IgD-negative memory B cell (primary cell): ENCODE data around the gene RNF26. TPM values are rescaled to one million over a fixed set of nuclear protein-coding genes. Genes with fewer than 3 reads are reported as not detected.

Experiments
- H3K27ac Mint-ChIP-seq, 3 donors: one replicate each; pipeline ENCODE4 v1.8.0; 2020 to 2022; ENCODE audit warnings: mild to moderate bottlenecking in 3 of 3, mixed read lengths in 3 of 3, moderate library complexity in 1 of 3
- H3K27me3 Mint-ChIP-seq: one replicate; pipeline ENCODE4 v1.8.0; 2021; ENCODE audit warnings: mixed read lengths
- H3K36me3 Mint-ChIP-seq: one replicate; pipeline ENCODE4 v1.8.0; 2020; ENCODE audit warnings: mild to moderate bottlenecking, mixed read lengths
- H3K4me1 Mint-ChIP-seq, 3 donors: one replicate each; pipeline ENCODE4 v1.8.0; 2020 to 2022; ENCODE audit warnings: mixed read lengths in 3 of 3, mild to moderate bottlenecking in 1 of 3
- H3K4me3 Mint-ChIP-seq, 4 donors: one replicate each; pipeline ENCODE4 v1.8.0; 2020 to 2022; ENCODE audit warnings: mild to moderate bottlenecking in 4 of 4, mixed read lengths in 4 of 4, moderate library complexity in 3 of 4
- H3K9me3 Mint-ChIP-seq, 3 donors: one replicate each; pipeline ENCODE4 v1.8.0; 2020 to 2021; ENCODE audit warnings: mixed read lengths in 3 of 3, mild to moderate bottlenecking in 1 of 3
- polyA plus RNA-seq: library from polyadenylated mRNA; unstranded; fragments of 300-500 nt; fragmentation: Illumina TruSeq; gene quantifications from one replicate; pipeline ENCODE4 v1.2.3, GENCODE V29; 2021

RNF26 gene
- polyA plus RNA-seq, 1 donor from 2014 or later: 41.1 TPM

- no peaks in the 10 kb centered on the region for H3K9me3 Mint-ChIP-seq
- peak overlapping the region in 1 of 4 donors; percentile 91 for H3K4me3 Mint-ChIP-seq
- H3K4me1 Mint-ChIP-seq: peaks cover 11 to 22% (median 18%) of the 10 kb centered on the region in 3 donors
- no peak overlapping the region for H3K27ac Mint-ChIP-seq
- peaks cover 17% of the 10 kb centered on the region for H3K27me3 Mint-ChIP-seq
- H3K36me3 Mint-ChIP-seq: no peaks in the 10 kb centered on the region
Measured at GRCh38 chr11:119320240-119320775, 14.0 kb upstream of the RNF26 start.

GRCh38 chr11:119320776-119321524 is 13.4 kb upstream of the RNF26 start:
- H3K4me1 Mint-ChIP-seq: peaks cover 11 to 22% (median 15%) of the 10 kb centered on the region in 3 donors
- peak overlapping the region in 1 of 3 donors; percentile 66 for H3K27ac Mint-ChIP-seq
- peaks cover 12% of the 10 kb centered on the region for H3K27me3 Mint-ChIP-seq
- H3K36me3 Mint-ChIP-seq: no peaks in the 10 kb centered on the region
- H3K4me3 Mint-ChIP-seq: peak overlapping the region; percentile 14 to 95 (median 88)
- no peaks in the 10 kb centered on the region for H3K9me3 Mint-ChIP-seq

GRCh38 chr11:119322360-119322739 is 12.0 kb upstream of the RNF26 start:
- H3K27me3 Mint-ChIP-seq: peaks cover 7% of the 10 kb centered on the region
- no peak overlapping the region for H3K27ac Mint-ChIP-seq
- peak overlapping the region; percentile 14 to 92 (median 72) for H3K4me3 Mint-ChIP-seq
- no peaks in the 10 kb centered on the region for H3K9me3 Mint-ChIP-seq
- peaks cover 11 to 20% (median 15%) of the 10 kb centered on the region in 3 donors for H3K4me1 Mint-ChIP-seq
- H3K36me3 Mint-ChIP-seq: no peaks in the 10 kb centered on the region

GRCh38 chr11:119322921-119323531 is 11.3 kb upstream of the RNF26 start:
- peak overlapping the region in 1 of 3 donors; percentile 1 for H3K27ac Mint-ChIP-seq
- H3K9me3 Mint-ChIP-seq: no peaks in the 10 kb centered on the region
- H3K36me3 Mint-ChIP-seq: no peaks in the 10 kb centered on the region
- peaks cover 11 to 20% (median 13%) of the 10 kb centered on the region in 3 donors for H3K4me1 Mint-ChIP-seq
- H3K4me3 Mint-ChIP-seq: peak overlapping the region in 1 of 4 donors; percentile 21
- H3K27me3 Mint-ChIP-seq: peaks cover 2% of the 10 kb centered on the region

GRCh38 chr11:119323532-119324033 is 10.7 kb upstream of the RNF26 start:
- H3K4me3 Mint-ChIP-seq: peak overlapping the region in 1 of 4 donors; percentile 21
- no peaks in the 10 kb centered on the region for H3K9me3 Mint-ChIP-seq
- H3K27ac Mint-ChIP-seq: peak overlapping the region; percentile 1 to 68 (median 23)
- H3K4me1 Mint-ChIP-seq: peaks cover 9 to 19% (median 12%) of the 10 kb centered on the region in 3 donors
- peaks cover 4% of the 10 kb centered on the region for H3K27me3 Mint-ChIP-seq
- H3K36me3 Mint-ChIP-seq: no peaks in the 10 kb centered on the region

GRCh38 chr11:119324189-119324588 is 10.1 kb upstream of the RNF26 start:
- peaks cover 4 to 14% (median 8%) of the 10 kb centered on the region in 3 donors for H3K4me1 Mint-ChIP-seq
- no peak overlapping the region for H3K4me3 Mint-ChIP-seq
- peaks cover 4% of the 10 kb centered on the region for H3K27me3 Mint-ChIP-seq
- no peaks in the 10 kb centered on the region for H3K9me3 Mint-ChIP-seq
- H3K27ac Mint-ChIP-seq: peak overlapping the region in 1 of 3 donors; percentile 23
- no peaks in the 10 kb centered on the region for H3K36me3 Mint-ChIP-seq

- peaks cover 2 to 14% (median 7%) of the 10 kb centered on the region in 3 donors for H3K4me1 Mint-ChIP-seq
- no peak overlapping the region for H3K27ac Mint-ChIP-seq
- no peak overlapping the region for H3K4me3 Mint-ChIP-seq
Measured at GRCh38 chr11:119329320-119329719, 5.0 kb upstream of the RNF26 start.

GRCh38 chr11:119330237-119330636 is 4.1 kb upstream of the RNF26 start:
- peaks cover 3 to 16% (median 8%) of the 10 kb centered on the region in 3 donors for H3K4me1 Mint-ChIP-seq
- no peaks in the 10 kb centered on the region for H3K9me3 Mint-ChIP-seq
- peaks cover 3% of the 10 kb centered on the region for H3K36me3 Mint-ChIP-seq
- H3K27ac Mint-ChIP-seq: no peak overlapping the region
- no peak overlapping the region for H3K4me3 Mint-ChIP-seq
- peaks cover 9% of the 10 kb centered on the region for H3K27me3 Mint-ChIP-seq

More at GRCh38 chr11:119329320-119329719, 5.0 kb upstream of the RNF26 start:
- H3K36me3 Mint-ChIP-seq: peaks cover 3% of the 10 kb centered on the region
- H3K27me3 Mint-ChIP-seq: peaks cover 9% of the 10 kb centered on the region
- no peaks in the 10 kb centered on the region for H3K9me3 Mint-ChIP-seq

GRCh38 chr11:119332111-119332765 is 2.1 kb upstream of the RNF26 start:
- Mint-ChIP-seq H3K9me3 (no peaks in the 10 kb centered on the region), H3K27ac (peak overlapping the region in 1 of 3 donors; percentile 86), H3K4me1 (peaks cover 5 to 16% (median 12%) of the 10 kb centered on the region in 3 donors), H3K27me3 (peaks cover 9% of the 10 kb centered on the region), H3K4me3 (peak overlapping the region in 1 of 4 donors; percentile 93), H3K36me3 (peaks cover 6% of the 10 kb centered on the region)

GRCh38 chr11:119335091-119335654 is 846 bp downstream of the RNF26 start:
- Mint-ChIP-seq H3K27ac (peak overlapping the region; percentile 84 to 96 (median 86)), H3K4me3 (peak overlapping the region; percentile 93 to 99 (median 95)), H3K27me3 (peaks cover 18% of the 10 kb centered on the region), H3K36me3 (peaks cover 10% of the 10 kb centered on the region), H3K9me3 (peaks cover 0 to 2% (median 0%) of the 10 kb centered on the region in 3 donors), H3K4me1 (peaks cover 7 to 21% (median 21%) of the 10 kb centered on the region in 3 donors)

- Mint-ChIP-seq H3K27ac (peak overlapping the region in 2 of 3 donors; percentile 72 to 96), H3K9me3 (peaks cover 0 to 2% (median 0%) of the 10 kb centered on the region in 3 donors), H3K4me1 (peaks cover 8 to 23% (median 22%) of the 10 kb centered on the region in 3 donors), H3K36me3 (peaks cover 11% of the 10 kb centered on the region), H3K27me3 (peaks cover 15% of the 10 kb centered on the region), H3K4me3 (peak overlapping the region; percentile 93 to 99 (median 95))
Measured at GRCh38 chr11:119335655-119336543, 1.6 kb downstream of the RNF26 start.

GRCh38 chr11:119336744-119337469 is 2.6 kb downstream of the RNF26 start:
- Mint-ChIP-seq H3K4me3 (peak overlapping the region; percentile 45 to 93 (median 60)), H3K27ac (peak overlapping the region in 2 of 3 donors; percentile 72 to 96), H3K4me1 (peaks cover 13 to 28% (median 26%) of the 10 kb centered on the region in 3 donors), H3K9me3 (peaks cover 0 to 2% (median 0%) of the 10 kb centered on the region in 3 donors), H3K27me3 (peaks cover 23% of the 10 kb centered on the region), H3K36me3 (peaks cover 12% of the 10 kb centered on the region)
